Measurements from ENCODE around the gene AARS1. TPM values are rescaled to one million over a fixed set of nuclear protein-coding genes. Genes with fewer than 3 reads are reported as not detected.
"Not testable (repeated sequence)": the region's sequence is repeated elsewhere in the genome, so short reads cannot be mapped to it uniquely, and the experiment has no call there.

AARS1 gene
- total and polyA plus RNA-seq, 10 of the 15 experiments (the other 5 are each of a cell fraction or from before 2014, with no cell fraction given) = 21.5 to 143 (median 96.9) TPM

GRCh38 chr16:70290949-70291519, 1.7 kb upstream of the AARS1 start:
- H3K9ac ChIP-seq (ENCODE audit: control insufficient read depth, insufficient read depth, low read length) = no peak overlapping the region
- no peak for DNase-seq (ENCODE audit: low read depth, low spot score)
- POLR2A ChIA-PET = interaction anchor here (0.6 to 1.2 kb wide), 2 partner anchors 9 to 78 kb away, joined by 4 to 7 read pairs; no protein-coding TSS in a partner anchor
- no peaks in the 10 kb centered on the region for H3K36me3 ChIP-seq (ENCODE audit: control insufficient read depth in 2 of 2, insufficient read depth in 2 of 2, low read length in 1 of 2)
- BruUV-seq (replicated peaks) = no TSS peak
- H3K4me2 ChIP-seq (ENCODE audit: control insufficient read depth, insufficient read depth) = no peak overlapping the region
- no peak overlapping the region for H3K4me3 ChIP-seq
- no peaks in the 10 kb centered on the region for H4K20me1 ChIP-seq (ENCODE audit: control insufficient read depth, insufficient read depth)
- peak overlapping the region; percentile 64 for H2AFZ ChIP-seq (ENCODE audit: control insufficient read depth, low read depth, low read length)
- RAD21 ChIA-PET (ENCODE audit: unreplicated experiment) = interaction anchor here (0.6 kb wide), 1 partner anchor 11 kb away, joined by 3 read pairs; no protein-coding TSS in a partner anchor
- in situ Hi-C loops (cut with MboI) (no loop called here), intact Hi-C loops (cut with micrococcal nuclease; ENCODE audit: unreplicated experiment) (no loop called here)
- H3K27ac ChIP-seq (ENCODE audit: control insufficient read depth, insufficient read depth) = peak overlapping the region; percentile 24; the same call in 1 of the 2 replicates
- CTCF ChIA-PET = interaction anchor here (0.8 to 1.2 kb wide), 2 partner anchors 9 to 16 kb away, joined by 3 to 7 read pairs; partner anchors contain the start of gene DDX19B
- FAIRE-seq = no peak
- H3K9me3 ChIP-seq (replicated peaks; ENCODE audit: control insufficient read depth, insufficient read depth, low read length) = no peaks in the 10 kb centered on the region
- SMC1A ChIA-PET (ENCODE audit: uncharacterized antibody, unreplicated experiment) = interaction anchor here (1.1 to 1.8 kb wide), 2 partner anchors 9 to 15 kb away, joined by 3 to 8 read pairs; partner anchors contain the start of gene DDX19B
- no peaks in the 10 kb centered on the region for H3K27me3 ChIP-seq (replicated peaks in 1 of 2; ENCODE audit: control insufficient read depth in 2 of 2, insufficient read depth in 2 of 2, low read length in 1 of 2)
- TF ChIP-seq BRCA1 (IDR thresholded peaks at IDR 0.05; ENCODE audit: low read depth, low read length) = no peak
- TF ChIP-seq MEF2A (IDR thresholded peaks at IDR 0.05; ENCODE audit: insufficient read depth, low read depth, low read length) = peak; percentile 73
- TF ChIP-seq STAT1 (conservative IDR thresholded peaks at IDR 0.05) = no peak
- no peak for TF ChIP-seq DPF2 (IDR thresholded peaks at IDR 0.05)
- TF ChIP-seq, protein P1, sequence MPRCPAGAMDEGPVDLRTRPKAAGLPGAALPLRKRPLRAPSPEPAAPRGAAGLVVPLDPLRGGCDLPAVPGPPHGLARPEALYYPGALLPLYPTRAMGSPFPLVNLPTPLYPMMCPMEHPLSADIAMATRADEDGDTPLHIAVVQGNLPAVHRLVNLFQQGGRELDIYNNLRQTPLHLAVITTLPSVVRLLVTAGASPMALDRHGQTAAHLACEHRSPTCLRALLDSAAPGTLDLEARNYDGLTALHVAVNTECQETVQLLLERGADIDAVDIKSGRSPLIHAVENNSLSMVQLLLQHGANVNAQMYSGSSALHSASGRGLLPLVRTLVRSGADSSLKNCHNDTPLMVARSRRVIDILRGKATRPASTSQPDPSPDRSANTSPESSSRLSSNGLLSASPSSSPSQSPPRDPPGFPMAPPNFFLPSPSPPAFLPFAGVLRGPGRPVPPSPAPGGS (IDR thresholded peaks at IDR 0.05; ENCODE audit: borderline replicate concordance, insufficient read depth, low read depth, low read length, poor library complexity, severe bottlenecking) = no peak
- peak; percentile 21; the same call in 1 of the 2 replicates for TF ChIP-seq RUNX3 (IDR thresholded peaks at IDR 0.05; ENCODE audit: low read length)
- TF ChIP-seq SMARCA5 (IDR thresholded peaks at IDR 0.05) = no peak
- peak; percentile 47; the same call in 1 of the 2 replicates for TF ChIP-seq NFIC (IDR thresholded peaks at IDR 0.05; ENCODE audit: low read depth, low read length)
- TF ChIP-seq RAD51 (IDR thresholded peaks at IDR 0.05) = no peak
- peaks cover 25% of the 10 kb centered on the region for H3K79me2 ChIP-seq (ENCODE audit: control insufficient read depth, insufficient read depth, low read length)
- H3K4me1 ChIP-seq (ENCODE audit: control insufficient read depth, insufficient read depth, low read length) = peaks cover 7% of the 10 kb centered on the region
- no peak for ATAC-seq

DNA sequence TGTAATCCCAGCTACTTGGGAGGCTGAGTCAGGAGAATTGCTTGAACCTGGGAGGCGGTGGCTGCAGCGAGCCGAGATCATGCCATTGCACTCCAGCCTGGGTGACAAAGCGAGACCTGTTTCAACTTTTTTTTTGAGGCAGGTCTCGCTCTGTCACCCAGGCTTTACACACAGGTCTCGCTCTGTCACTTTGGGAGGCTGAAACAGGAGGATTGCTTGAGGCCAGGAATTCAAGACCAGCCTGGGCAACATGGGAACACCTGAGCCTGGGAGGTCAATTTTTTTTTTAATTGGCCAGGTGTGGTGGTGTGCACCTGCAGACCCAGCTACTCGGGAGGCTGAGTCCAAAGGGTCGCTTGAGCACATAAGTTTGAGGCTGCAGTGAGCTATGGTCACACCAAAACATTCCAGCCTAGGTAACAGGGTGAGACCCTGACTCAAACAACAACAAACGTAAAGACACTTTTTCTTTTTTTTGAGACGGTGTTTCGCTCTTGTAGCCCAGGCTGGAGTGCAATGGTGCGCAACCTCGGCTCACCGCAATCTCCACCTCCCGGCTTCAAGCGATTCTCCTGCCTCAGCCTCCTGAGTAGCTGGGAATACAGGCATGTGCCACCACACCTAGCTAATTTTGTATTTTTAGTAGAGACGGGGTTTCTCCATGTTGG, 1.9 kb downstream of the AARS1 start:
- Histone ChIP-seq H3K4me3 (peak overlapping the region; percentile 100; the same call in 1 of the 2 replicates), H3K9ac (ENCODE audit: control insufficient read depth, insufficient read depth, low read length) (peak overlapping the region; percentile 92; the same call in 1 of the 2 replicates)

More for the DNA sequence above, 1.9 kb downstream of the AARS1 start:
- H3K4me1 ChIP-seq (ENCODE audit: control insufficient read depth, insufficient read depth, low read length); in situ Hi-C loops (cut with MboI); BruUV-seq (replicated peaks); H3K27me3 ChIP-seq (replicated peaks in 1 of 2; ENCODE audit: control insufficient read depth in 2 of 2, insufficient read depth in 2 of 2, low read length in 1 of 2); DNase-seq (ENCODE audit: low read depth, low spot score); H3K27ac ChIP-seq (ENCODE audit: control insufficient read depth, insufficient read depth); H2AFZ ChIP-seq (ENCODE audit: control insufficient read depth, low read depth, low read length); ATAC-seq; H4K20me1 ChIP-seq (ENCODE audit: control insufficient read depth, insufficient read depth); H3K9me3 ChIP-seq (replicated peaks; ENCODE audit: control insufficient read depth, insufficient read depth, low read length); FAIRE-seq: not testable (repeated sequence)
- intact Hi-C loops (cut with micrococcal nuclease; ENCODE audit: unreplicated experiment) = loop anchor here (5.0 kb wide), 1 partner anchor 235 kb away; the partner anchor contains the start of genes COG4 and SF3B3
- ChIA-PET POLR2A (interaction anchor here (0.6 to 4.3 kb wide), 5 partner anchors 11 to 868 kb away, joined by 4 to 28 read pairs (median 5); partner anchors contain the start of gene DDX19B), CTCF (interaction anchor here (2.2 to 2.4 kb wide), 2 partner anchors 11 to 20 kb away, joined by 9 to 10 read pairs; partner anchors contain the start of gene DDX19B), SMC1A (ENCODE audit: uncharacterized antibody, unreplicated experiment) (interaction anchor here (2.4 kb wide), 1 partner anchor 11 kb away, joined by 17 read pairs; the partner anchor contains the start of gene DDX19B), RAD21 (ENCODE audit: unreplicated experiment) (interaction anchor here (0.9 kb wide), 1 partner anchor 59 kb away, joined by 3 read pairs; the partner anchor contains the start of gene DDX19A)
- H3K79me2 ChIP-seq (ENCODE audit: control insufficient read depth, insufficient read depth, low read length) = peaks cover 38% of the 10 kb centered on the region
- 37% methylated on average over 17 of the region's 17 CpGs for WGBS (ENCODE audit: insufficient coverage, insufficient replicate concordance, low lambda C conversion rate, missing lambda C conversion rate)
- peak overlapping the region; percentile 74; the same call in 1 of the 2 replicates for H3K4me2 ChIP-seq (ENCODE audit: control insufficient read depth, insufficient read depth)
- peaks cover 0 to 18% of the 10 kb centered on the region in 2 experiments; a peak in 2 of 4 replicates for H3K36me3 ChIP-seq (ENCODE audit: control insufficient read depth in 2 of 2, insufficient read depth in 2 of 2, low read length in 1 of 2)
